ENCODE measurements around the gene VIL1. TPM values are rescaled to one million over a fixed set of nuclear protein-coding genes. Genes with fewer than 3 reads are reported as not detected.

VIL1 gene
- total RNA-seq, 4 donors from 2014 or later, result 0.21 to 3.3 (median 1.1) TPM

DNA sequence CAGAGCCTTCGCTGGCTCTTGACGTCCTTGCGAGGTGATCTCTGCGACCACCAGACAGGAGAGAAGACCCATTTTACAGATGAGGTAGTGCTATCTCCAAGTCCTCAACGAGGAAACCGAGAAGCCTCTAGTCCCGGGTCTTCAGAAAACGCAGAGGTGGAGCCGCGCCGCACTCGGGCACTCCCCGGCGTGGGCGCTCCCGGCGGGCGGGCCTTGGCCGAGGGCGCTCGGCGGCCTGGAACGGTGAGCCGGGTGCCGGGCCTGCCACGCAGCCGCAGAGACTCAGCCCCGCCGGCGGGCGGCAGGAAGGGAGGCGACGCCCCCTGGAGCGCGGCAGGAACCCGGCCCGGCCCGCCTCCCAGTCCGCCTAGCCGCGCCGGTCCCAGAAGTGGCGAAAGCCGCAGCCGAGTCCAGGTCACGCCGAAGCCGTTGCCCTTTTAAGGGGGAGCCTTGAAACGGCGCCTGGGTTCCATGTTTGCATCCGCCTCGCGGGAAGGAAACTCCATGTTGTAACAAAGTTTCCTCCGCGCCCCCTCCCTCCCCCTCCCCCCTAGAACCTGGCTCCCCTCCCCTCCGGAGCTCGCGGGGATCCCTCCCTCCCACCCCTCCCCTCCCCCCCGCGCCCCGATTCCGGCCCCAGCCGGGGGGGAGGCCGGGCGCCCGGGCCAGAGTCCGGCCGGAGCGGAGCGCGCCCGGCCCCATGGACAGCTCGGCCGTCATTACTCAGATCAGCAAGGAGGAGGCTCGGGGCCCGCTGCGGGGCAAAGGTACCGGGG, 19.3 kb upstream of the VIL1 start, which contains the start of gene CTDSP1:
CTDSP1 (plus strand) TSS at position 478 of the 776 bp plus-strand sequence; CDS start at position 701, 223 bp downstream.
- no peak for TF ChIP-seq EP300 (IDR thresholded peaks at IDR 0.05)
- peak in 1 of 2 donors; percentile 50 for TF ChIP-seq POLR2A (IDR thresholded peaks at IDR 0.05)
- TF ChIP-seq POLR2AphosphoS5 (IDR thresholded peaks at IDR 0.05), result peak in 2 of 3 donors; percentile 70 to 95
- TF ChIP-seq CTCF (IDR thresholded peaks at IDR 0.05), result peak in 1 of 2 donors; percentile 20
- peak within 1 kb of the TSS; percentile 96 for H3K4me3 ChIP-seq
- 0% methylated on average over 29 of the region's 78 CpGs for WGBS
- DNase-seq (ENCODE audit: low spot score in 2 of 2), result peak; percentile 98
- H3K4me1 ChIP-seq, result peaks cover 76% of the 10 kb centered on the region
- H3K27ac ChIP-seq, result peak within 1 kb of the TSS; percentile 100
- H3K9me3 ChIP-seq, result no peaks in the 10 kb centered on the region
- no peaks in the 10 kb centered on the region for H3K27me3 ChIP-seq
- H3K36me3 ChIP-seq, result peaks cover 27% of the 10 kb centered on the region

DNA sequence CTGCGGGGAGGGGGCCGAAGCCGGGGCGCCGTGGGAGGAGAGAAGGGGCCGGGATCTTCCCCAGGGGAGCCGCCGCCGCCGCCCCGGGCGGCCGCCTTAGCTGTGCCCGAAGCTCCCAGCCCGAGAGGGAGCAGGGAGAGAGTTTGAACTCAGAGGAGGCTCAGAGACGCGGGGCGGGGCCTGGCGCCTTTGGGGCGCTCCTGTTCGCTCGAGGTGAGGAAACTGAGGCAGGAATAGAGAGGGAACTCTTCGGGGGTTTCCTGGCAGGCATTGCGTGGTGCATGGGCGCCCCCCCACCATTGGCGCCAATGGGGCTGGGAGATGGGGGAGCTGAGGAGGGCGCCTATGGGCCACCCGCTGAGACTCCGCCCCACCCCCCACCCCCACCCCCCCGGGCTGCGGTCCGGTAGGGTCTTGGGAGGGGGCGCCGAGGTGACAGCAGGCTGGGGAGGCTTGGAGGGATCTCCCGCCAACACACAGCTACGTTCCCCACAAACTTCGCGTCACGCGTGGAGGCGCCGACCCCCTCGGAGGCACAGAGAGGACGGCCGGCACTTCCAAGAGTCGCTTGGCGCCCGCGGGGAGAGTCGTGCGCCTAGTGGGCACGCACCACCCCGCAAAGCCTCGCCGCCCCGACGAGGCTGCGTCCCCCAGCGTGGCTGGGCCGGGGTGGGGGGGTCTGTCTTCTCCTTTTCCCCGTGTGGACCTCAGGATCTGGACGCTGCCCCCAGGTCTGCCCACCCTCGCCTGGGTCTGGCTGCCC, 18.6 kb upstream of the VIL1 start:
- H3K27me3 ChIP-seq, result no peaks in the 10 kb centered on the region
- WGBS, result 1% methylated on average over 16 of the region's 63 CpGs
- no peaks in the 10 kb centered on the region for H3K9me3 ChIP-seq
- peaks cover 32% of the 10 kb centered on the region for H3K36me3 ChIP-seq
- H3K27ac ChIP-seq, result peak overlapping the region; percentile 100
- TF ChIP-seq CTCF (IDR thresholded peaks at IDR 0.05) (no peak), POLR2AphosphoS5 (IDR thresholded peaks at IDR 0.05) (no peak), EP300 (IDR thresholded peaks at IDR 0.05) (no peak), POLR2A (IDR thresholded peaks at IDR 0.05) (no peak)
- peak; percentile 83 to 85 for DNase-seq (ENCODE audit: low spot score in 2 of 2)
- peak overlapping the region; percentile 96 for H3K4me3 ChIP-seq
- peaks cover 81% of the 10 kb centered on the region for H3K4me1 ChIP-seq

DNA sequence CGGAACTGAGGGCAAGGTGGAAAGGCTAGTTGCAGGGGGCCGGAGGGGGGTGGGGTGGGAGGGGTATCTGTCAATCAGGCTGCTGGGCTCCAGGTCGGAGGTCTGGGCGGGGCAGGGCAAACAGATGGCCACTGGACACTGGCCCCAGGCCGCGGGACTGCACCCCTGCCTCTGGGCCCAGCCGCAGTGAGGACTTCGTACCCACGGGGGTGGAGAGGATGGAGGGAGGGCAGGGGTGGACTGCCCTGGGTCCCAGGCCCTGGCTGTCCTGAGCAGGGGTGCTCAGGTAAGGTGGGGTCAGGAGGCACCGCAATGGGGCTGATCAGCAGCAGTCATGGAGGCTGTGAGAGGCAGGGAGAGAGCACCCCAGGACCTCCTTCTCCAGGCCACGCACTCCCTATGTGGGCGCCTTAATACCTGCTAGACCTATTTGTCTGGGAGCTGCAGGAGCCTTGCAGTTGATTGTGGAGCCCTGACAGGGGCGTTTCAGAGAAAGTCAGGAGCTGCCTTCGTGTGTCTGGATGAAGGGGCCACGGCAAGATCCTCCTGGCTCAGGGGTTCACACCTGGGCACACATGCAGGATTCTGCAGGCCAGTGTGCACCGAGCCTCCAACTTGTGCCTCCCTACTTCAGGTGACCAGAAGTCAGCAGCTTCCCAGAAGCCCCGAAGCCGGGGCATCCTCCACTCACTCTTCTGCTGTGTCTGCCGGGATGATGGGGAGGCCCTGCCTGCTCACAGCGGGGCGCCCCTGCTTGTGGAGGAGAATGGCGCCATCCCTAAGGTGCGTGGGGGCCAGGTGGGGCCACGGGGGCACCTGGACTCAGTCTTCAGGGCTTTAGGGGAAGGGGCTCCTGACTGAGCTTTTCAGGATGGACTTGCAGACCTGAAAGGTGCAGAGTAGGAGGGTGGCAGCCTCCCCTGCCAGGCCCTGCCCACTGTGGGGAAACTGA, 17.7 kb upstream of the VIL1 start:
- Histone ChIP-seq H3K27ac (peak overlapping the region; percentile 100), H3K4me3 (peak overlapping the region; percentile 96), H3K36me3 (peaks cover 32% of the 10 kb centered on the region), H3K27me3 (no peaks in the 10 kb centered on the region), H3K9me3 (no peaks in the 10 kb centered on the region), H3K4me1 (peaks cover 85% of the 10 kb centered on the region)
- WGBS, result 13% methylated on average over 7 of the region's 24 CpGs
- TF ChIP-seq CTCF (IDR thresholded peaks at IDR 0.05), result no peak
- TF ChIP-seq POLR2A (IDR thresholded peaks at IDR 0.05), result no peak
- TF ChIP-seq POLR2AphosphoS5 (IDR thresholded peaks at IDR 0.05), result no peak
- no peak for TF ChIP-seq EP300 (IDR thresholded peaks at IDR 0.05)
- peak in 1 of 2 donors; percentile 72 for DNase-seq (ENCODE audit: low spot score in 2 of 2)

DNA sequence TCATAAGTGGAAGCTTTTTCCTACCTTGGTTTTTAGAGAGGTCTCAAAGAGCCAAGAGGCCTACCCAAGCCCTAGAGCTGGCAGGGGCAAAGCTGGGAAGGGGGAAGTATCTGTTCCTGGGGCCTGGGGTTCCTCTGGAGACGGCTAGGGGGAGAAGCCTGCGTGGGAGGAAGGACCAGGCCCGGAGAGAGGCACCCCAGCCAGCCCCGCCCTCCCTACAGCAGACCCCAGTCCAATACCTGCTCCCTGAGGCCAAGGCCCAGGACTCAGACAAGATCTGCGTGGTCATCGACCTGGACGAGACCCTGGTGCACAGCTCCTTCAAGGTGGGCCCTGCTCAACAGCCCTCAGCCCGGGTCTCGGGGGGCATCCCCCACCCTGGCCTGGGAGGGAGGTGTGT, 17.0 kb upstream of the VIL1 start:
- no peak for TF ChIP-seq POLR2AphosphoS5 (IDR thresholded peaks at IDR 0.05)
- Histone ChIP-seq H3K27me3 (no peaks in the 10 kb centered on the region), H3K36me3 (peaks cover 32% of the 10 kb centered on the region), H3K4me1 (peaks cover 84% of the 10 kb centered on the region), H3K4me3 (peak overlapping the region; percentile 96), H3K27ac (peak overlapping the region; percentile 100), H3K9me3 (no peaks in the 10 kb centered on the region)
- 6% methylated on average over 3 of the region's 9 CpGs for WGBS
- DNase-seq (ENCODE audit: low spot score in 2 of 2), result no peak

GRCh38 chr2:218402491-218402901, 16.4 kb upstream of the VIL1 start:
- H3K27me3 ChIP-seq, result no peaks in the 10 kb centered on the region
- H3K27ac ChIP-seq, result no peak overlapping the region
- DNase-seq (ENCODE audit: low spot score in 2 of 2), result no peak
- WGBS, result 42% methylated on average over 2 of the region's 8 CpGs
- peak overlapping the region; percentile 96 for H3K4me3 ChIP-seq
- H3K36me3 ChIP-seq, result peaks cover 32% of the 10 kb centered on the region
- peaks cover 84% of the 10 kb centered on the region for H3K4me1 ChIP-seq
- TF ChIP-seq POLR2AphosphoS5 (IDR thresholded peaks at IDR 0.05), result no peak
- TF ChIP-seq EP300 (IDR thresholded peaks at IDR 0.05), result no peak
- TF ChIP-seq POLR2A (IDR thresholded peaks at IDR 0.05), result no peak
- TF ChIP-seq CTCF (IDR thresholded peaks at IDR 0.05), result no peak
- H3K9me3 ChIP-seq, result no peaks in the 10 kb centered on the region
